ENCODE data around the gene POTEC.
"Not testable (repeated sequence)": the region's sequence is repeated elsewhere in the genome, so short reads cannot be mapped to it uniquely, and the experiment has no call there.

GRCh38 chr18:14475520-14475919 is 67.9 kb downstream of the POTEC start:
- TF ChIP-seq CEBPB (IDR thresholded peaks at IDR 0.05; ENCODE audit: borderline replicate concordance in 1 of 2, low read depth in 2 of 2, low read length in 2 of 2); HDAC2 (IDR thresholded peaks at IDR 0.05); RAD51 (IDR thresholded peaks at IDR 0.05); FOS (IDR thresholded peaks at IDR 0.05; ENCODE audit: borderline replicate concordance, extremely low read depth, insufficient read length); CTCF (IDR thresholded peaks at IDR 0.05 in 2 of 3, conservative IDR thresholded peaks at IDR 0.05 in 1 of 3; ENCODE audit: control insufficient read depth in 2 of 3, extremely low read depth in 1 of 3, insufficient read depth in 1 of 3, low read depth in 3 of 3, low read length in 3 of 3); TBL1XR1 (IDR thresholded peaks at IDR 0.05; ENCODE audit: low read depth, low read length); POLR2AphosphoS5 (IDR thresholded peaks at IDR 0.05; ENCODE audit: low read length); SP1 (IDR thresholded peaks at IDR 0.05; ENCODE audit: low read depth, low read length); POLR2A (IDR thresholded peaks at IDR 0.05; ENCODE audit: low read depth, low read length); USF2 (IDR thresholded peaks at IDR 0.05; ENCODE audit: borderline replicate concordance, low read depth, low read length); EP300 (IDR thresholded peaks at IDR 0.05; ENCODE audit: borderline replicate concordance in 1 of 2, control insufficient read depth in 1 of 2, low read depth in 2 of 2, low read length in 2 of 2): not testable (repeated sequence)

Measured in GM12878 (cell line).